Thymus (tissue), 11 donors: ENCODE data around the gene SLCO3A1. TPM values are rescaled to one million over a fixed set of nuclear protein-coding genes. Genes with fewer than 3 reads are reported as not detected.

Experiments used
- DNase-seq, 9 donors: peaks; one replicate each; pipeline ENCODE4 v3.0.0-alpha.2; 2013; ENCODE audit warnings: low spot score in 9 of 9, low read depth in 6 of 9, missing footprints in 1 of 9
- H3K27ac ChIP-seq, 2 donors: one replicate each; pipeline ENCODE4 v1.5.1; 2013; ENCODE audit warnings: control low read depth in 1 of 2, low read depth in 1 of 2, low read length in 1 of 2, mild to moderate bottlenecking in 1 of 2, moderate library complexity in 1 of 2
- H3K27me3 ChIP-seq, 2 donors: one replicate each; pipeline ENCODE4 v1.5.1; 2013; ENCODE audit warnings: low read length in 1 of 2; ENCODE audit not compliant: control insufficient read depth in 2 of 2, insufficient read depth in 1 of 2
- H3K36me3 ChIP-seq, 2 donors: one replicate each; pipeline ENCODE4 v1.5.1; 2013; ENCODE audit warnings: low read length in 1 of 2, mild to moderate bottlenecking in 1 of 2, moderate library complexity in 1 of 2; ENCODE audit not compliant: control insufficient read depth in 2 of 2, insufficient read depth in 2 of 2
- H3K4me1 ChIP-seq, 2 donors: one replicate each; pipeline ENCODE4 v1.5.1; 2013; ENCODE audit warnings: low read length in 2 of 2; ENCODE audit not compliant: control insufficient read depth in 2 of 2, insufficient read depth in 2 of 2
- H3K4me3 ChIP-seq, 2 donors: one replicate each; pipeline ENCODE4 v1.5.1; 2013; ENCODE audit warnings: low read length in 2 of 2, control low read depth in 1 of 2, mild to moderate bottlenecking in 1 of 2
- H3K9me3 ChIP-seq, 2 donors: one replicate each; pipeline ENCODE4 v1.5.1; 2013; ENCODE audit warnings: low read length in 1 of 2, mild to moderate bottlenecking in 1 of 2; ENCODE audit not compliant: control insufficient read depth in 2 of 2, insufficient read depth in 1 of 2
- whole genome bisulfite sequencing: extraction: QIAGEN DNeasy Blood & Tissue Kit; methylation state at CpG from one replicate; pipeline ENCODE4 v1.1.7; 2013; 5-methylcytosine and 5-hydroxymethylcytosine counted together
- polyA plus RNA-seq: library from polyadenylated mRNA; stranded (reverse); fragments of 200-250 nt; gene quantifications from one replicate; pipeline ENCODE4 v1.2.3, GENCODE V29; 2013
- total RNA-seq: library from RNA; stranded (reverse); fragments of 120-200 nt; gene quantifications from one replicate; pipeline ENCODE4 v1.2.4, GENCODE V29; 2013
- donor health status: healthy.

Gene SLCO3A1
- total and polyA plus RNA-seq, 2 donors: 1.6 to 7.9 TPM

DNA sequence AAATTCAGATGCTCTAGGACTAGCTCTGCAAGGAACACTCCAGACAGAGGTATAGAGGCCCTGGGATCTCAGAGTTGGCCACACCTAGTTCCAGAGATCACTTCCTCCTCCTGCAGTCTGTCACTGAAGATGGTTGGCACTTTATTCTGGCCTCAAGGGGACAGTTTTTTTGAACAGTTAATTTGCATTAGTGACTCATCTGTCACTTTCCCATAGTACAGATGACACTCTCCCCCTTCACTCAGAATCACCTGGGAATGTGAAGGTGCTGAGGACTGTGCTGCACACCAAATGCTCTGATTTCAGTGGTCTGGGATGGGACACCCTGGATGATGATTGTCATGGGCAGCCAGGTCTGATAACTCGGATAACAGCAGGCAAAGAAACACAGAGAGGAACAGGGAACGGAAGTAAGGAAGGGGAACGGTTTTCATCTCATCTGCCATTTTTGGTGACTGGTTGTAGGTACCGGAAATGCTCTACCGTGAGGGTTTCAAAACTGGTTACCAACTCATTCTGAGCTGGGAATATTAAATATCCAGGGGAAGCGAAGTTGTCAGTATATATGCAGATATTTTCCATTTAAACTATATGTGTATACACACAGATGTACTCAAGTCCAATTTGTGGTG, 307.6 kb downstream of the SLCO3A1 start:
- Histone ChIP-seq H3K4me3 (no peak overlapping the region), H3K4me1 (peaks cover 2 to 10% of the 10 kb centered on the region in 2 donors), H3K36me3 (no peaks in the 10 kb centered on the region), H3K27ac (no peak overlapping the region), H3K9me3 (no peaks in the 10 kb centered on the region), H3K27me3 (no peaks in the 10 kb centered on the region)
- no peak for DNase-seq
- WGBS: 97% methylated on average over 6 of the region's 6 CpGs

DNA sequence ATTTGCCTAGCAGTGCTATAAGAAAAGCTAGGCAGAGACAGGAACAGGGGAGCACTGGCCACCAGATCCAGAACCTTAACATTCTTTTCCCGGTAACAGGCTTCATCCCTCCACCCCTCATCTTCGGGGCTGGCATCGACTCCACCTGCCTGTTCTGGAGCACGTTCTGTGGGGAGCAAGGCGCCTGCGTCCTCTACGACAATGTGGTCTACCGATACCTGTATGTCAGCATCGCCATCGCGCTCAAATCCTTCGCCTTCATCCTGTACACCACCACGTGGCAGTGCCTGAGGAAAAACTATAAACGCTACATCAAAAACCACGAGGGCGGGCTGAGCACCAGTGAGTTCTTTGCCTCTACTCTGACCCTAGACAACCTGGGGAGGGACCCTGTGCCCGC, 309.1 kb downstream of the SLCO3A1 start:
- peaks cover 2 to 10% of the 10 kb centered on the region in 2 donors for H3K4me1 ChIP-seq
- no peak overlapping the region for H3K4me3 ChIP-seq
- no peaks in the 10 kb centered on the region for H3K27me3 ChIP-seq
- no peak for DNase-seq
- no peaks in the 10 kb centered on the region for H3K9me3 ChIP-seq
- no peaks in the 10 kb centered on the region for H3K36me3 ChIP-seq
- 88% methylated on average over 17 of the region's 17 CpGs for WGBS
- no peak overlapping the region for H3K27ac ChIP-seq

DNA sequence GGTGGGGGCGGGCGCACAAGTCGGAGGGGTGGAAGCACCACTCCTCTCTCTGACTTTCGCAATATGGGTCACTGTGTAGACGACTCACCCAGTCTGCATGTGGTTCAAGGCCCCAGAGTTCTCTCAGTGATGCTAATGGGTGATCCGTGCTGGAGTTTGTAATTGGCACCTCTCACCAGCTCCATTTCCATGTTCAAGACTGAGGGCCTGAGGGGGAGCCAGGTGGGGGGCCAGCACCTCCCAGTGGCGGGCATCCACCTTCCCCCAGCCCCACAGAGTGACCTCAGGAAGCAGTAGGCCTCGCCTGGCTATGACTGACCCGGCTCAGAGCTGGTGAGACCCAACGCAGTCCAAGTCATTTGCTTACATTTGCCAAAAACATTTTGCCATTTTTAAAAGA, 310.1 kb downstream of the SLCO3A1 start:
- Histone ChIP-seq H3K27me3 (no peaks in the 10 kb centered on the region), H3K27ac (no peak overlapping the region), H3K36me3 (no peaks in the 10 kb centered on the region), H3K4me1 (peaks cover 2 to 6% of the 10 kb centered on the region in 2 donors), H3K9me3 (no peaks in the 10 kb centered on the region), H3K4me3 (no peak overlapping the region)
- DNase-seq: no peak
- 93% methylated on average over 10 of the region's 10 CpGs for WGBS

DNA sequence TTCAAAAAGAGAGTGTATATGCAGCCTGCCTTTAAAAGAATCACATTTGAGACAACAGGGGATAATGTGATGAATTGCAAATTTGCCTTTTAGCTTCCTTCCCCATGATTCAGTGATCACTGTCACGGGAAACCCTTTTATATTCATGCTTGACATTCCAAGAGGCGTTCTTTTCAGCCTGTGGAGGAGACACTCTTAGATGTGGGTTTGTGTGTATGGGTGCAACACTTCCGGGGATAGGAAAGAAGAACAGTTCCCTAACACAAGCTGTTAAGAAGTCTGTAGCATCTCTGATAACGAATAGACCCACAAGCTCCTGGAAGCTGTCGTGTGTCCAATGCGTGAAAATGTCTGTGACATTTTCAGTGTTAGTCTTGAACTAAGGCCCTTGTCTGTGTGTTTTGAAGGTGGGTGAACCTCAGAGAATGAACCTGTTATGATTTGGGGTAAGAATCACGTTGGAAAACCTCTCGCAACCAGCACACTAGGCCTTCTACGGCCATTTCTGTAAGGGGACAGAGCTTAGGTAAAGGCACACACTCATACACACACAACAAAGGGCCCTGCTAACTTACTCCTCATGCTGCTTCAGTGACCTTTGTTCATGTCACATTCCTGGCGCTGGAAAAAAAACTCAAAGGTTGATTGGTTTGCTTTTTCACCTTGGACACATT, 311.0 kb downstream of the SLCO3A1 start:
- Histone ChIP-seq H3K27ac (no peak overlapping the region), H3K4me3 (no peak overlapping the region), H3K36me3 (no peaks in the 10 kb centered on the region), H3K9me3 (no peaks in the 10 kb centered on the region), H3K4me1 (peaks cover 2 to 6% of the 10 kb centered on the region in 2 donors), H3K27me3 (no peaks in the 10 kb centered on the region)
- 88% methylated on average over 10 of the region's 10 CpGs for WGBS
- no peak for DNase-seq

DNA sequence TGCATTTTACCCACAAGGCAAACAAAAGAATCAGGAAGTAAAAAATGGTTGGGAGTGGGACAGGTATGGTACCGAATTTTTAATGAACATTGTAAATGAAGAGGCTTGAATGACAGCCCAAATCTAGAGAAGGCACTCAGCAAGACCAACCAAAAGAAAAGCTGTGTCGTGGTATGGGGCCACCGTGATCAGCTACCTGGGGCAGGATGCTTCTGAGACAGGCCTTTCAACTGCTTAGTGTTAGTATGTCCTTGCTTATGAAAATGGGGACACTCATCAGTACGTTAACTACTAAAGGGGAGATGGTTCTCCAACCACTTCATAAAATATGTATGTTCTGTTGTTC, 311.5 kb downstream of the SLCO3A1 start:
- Histone ChIP-seq H3K9me3 (no peaks in the 10 kb centered on the region), H3K4me1 (peaks cover 2 to 6% of the 10 kb centered on the region in 2 donors), H3K27ac (no peak overlapping the region), H3K27me3 (no peaks in the 10 kb centered on the region), H3K36me3 (no peaks in the 10 kb centered on the region), H3K4me3 (no peak overlapping the region)
- DNase-seq: no peak
- 97% methylated on average over 4 of the region's 4 CpGs for WGBS

DNA sequence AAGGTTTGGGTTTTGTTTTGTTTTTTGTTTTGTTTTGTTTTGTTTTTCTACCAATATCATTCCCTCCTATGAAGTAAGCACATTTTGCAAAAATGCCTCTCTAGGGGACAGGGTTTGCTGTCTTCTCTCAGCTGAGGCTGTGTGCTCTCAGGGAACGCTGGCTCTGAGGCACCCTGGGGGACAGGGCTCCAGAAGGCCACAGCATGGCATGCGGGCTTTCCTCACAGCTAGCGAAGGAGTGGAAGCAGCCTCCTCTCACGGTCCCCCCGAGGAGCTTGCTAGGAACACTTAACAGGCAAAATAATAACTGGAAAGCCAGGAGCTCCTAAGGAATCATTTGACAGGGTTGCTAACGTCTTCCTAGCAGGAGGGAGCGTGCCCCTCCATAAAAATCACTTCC, 312.5 kb downstream of the SLCO3A1 start:
- Histone ChIP-seq H3K4me1 (peaks cover 2 to 6% of the 10 kb centered on the region in 2 donors), H3K9me3 (no peaks in the 10 kb centered on the region), H3K27ac (no peak overlapping the region), H3K27me3 (no peaks in the 10 kb centered on the region), H3K4me3 (no peak overlapping the region), H3K36me3 (no peaks in the 10 kb centered on the region)
- 96% methylated on average over 7 of the region's 7 CpGs for WGBS
- DNase-seq: no peak

DNA sequence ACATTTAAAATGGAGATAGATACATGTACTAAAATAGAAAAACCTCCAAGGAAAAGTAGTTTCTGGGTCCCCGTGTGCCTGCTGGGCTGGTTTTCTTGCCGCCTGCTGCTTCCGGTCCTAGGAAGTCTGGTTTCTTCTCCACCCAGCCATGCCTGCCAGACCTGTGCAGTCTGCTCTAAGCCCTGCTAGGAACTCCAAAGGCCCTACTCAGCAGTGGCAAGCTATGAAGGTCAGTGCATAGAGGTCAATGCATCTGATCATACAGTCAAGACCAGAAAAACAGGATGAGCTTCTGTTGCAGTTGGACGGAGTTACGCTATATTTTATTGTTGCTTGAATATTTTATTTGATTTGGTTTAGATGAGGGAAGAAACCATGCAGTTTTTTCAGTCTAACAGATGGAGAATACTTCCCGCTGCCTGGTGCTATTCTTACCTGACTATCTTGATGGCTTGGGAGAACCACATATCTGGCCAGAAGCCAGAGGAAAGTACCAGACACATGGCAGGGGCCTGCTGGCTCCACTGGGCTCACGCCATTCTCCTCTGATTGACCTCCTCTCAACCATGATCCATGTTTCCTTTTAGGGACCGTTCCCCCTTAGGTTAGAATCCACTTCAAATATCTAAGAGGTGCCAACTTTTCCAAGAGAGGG, 313.4 kb downstream of the SLCO3A1 start:
- no peaks in the 10 kb centered on the region for H3K36me3 ChIP-seq
- H3K27me3 ChIP-seq: no peaks in the 10 kb centered on the region
- H3K27ac ChIP-seq: no peak overlapping the region
- 88% methylated on average over 8 of the region's 8 CpGs for WGBS
- no peak overlapping the region for H3K4me3 ChIP-seq
- DNase-seq: no peak
- H3K9me3 ChIP-seq: no peaks in the 10 kb centered on the region
- peaks cover 2 to 6% of the 10 kb centered on the region in 2 donors for H3K4me1 ChIP-seq

DNA sequence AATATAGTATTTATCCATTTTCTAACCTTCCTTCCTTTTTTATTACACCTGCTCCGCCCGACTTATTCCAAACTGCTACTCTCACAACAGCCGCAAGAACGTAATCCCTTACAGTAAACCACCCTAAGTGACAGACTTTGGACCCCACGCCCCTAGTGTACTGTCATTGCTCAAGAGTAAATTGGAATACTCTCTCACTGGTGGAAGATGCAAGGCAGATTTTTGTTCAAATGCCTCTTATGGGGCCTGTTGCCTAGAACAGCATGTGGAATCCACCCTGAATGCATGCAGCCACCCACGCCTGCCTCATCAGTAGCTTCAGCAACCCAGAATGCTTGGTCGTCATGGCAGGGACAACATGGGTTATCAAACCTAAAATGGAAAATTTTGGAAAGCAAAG, 313.9 kb downstream of the SLCO3A1 start:
- no peaks in the 10 kb centered on the region for H3K9me3 ChIP-seq
- H3K4me3 ChIP-seq: no peak overlapping the region
- no peaks in the 10 kb centered on the region for H3K36me3 ChIP-seq
- no peak for DNase-seq
- H3K4me1 ChIP-seq: peaks cover 2 to 6% of the 10 kb centered on the region in 2 donors
- H3K27ac ChIP-seq: no peak overlapping the region
- 98% methylated on average over 7 of the region's 7 CpGs for WGBS
- H3K27me3 ChIP-seq: no peaks in the 10 kb centered on the region

DNA sequence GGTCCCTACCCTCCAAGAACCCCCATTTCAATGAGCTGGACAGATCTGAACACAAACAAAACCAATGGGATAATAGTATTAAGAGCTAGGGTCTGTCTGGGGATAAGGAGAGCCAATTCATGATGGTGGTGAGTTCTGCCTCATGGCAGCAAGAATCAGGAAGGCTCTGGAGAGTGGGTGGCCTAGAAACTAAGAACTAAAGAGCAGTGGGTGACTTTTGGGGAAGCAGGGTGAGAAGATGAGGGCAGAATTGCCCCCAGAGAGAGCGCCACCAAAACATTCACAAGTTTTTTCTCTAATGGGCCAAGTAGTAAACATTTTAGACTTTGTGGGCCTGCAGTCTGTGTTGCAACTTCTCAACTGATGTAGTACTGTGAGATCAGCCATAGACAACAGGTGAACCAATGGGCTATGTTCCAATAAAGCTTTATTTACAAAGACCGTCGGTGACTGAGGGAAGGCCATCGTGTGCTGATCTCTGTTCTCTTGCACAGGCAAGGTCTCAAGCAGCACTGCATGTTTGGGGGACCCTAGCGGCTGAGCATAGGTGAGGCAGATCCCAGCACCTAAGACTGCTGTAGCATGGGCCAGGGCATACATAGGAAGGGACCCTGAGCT, 314.7 kb downstream of the SLCO3A1 start:
- H3K27ac ChIP-seq: no peak overlapping the region
- H3K27me3 ChIP-seq: no peaks in the 10 kb centered on the region
- H3K36me3 ChIP-seq: no peaks in the 10 kb centered on the region
- H3K4me1 ChIP-seq: peaks cover 2% of the 10 kb centered on the region in 2 donors
- no peak for DNase-seq
- no peak overlapping the region for H3K4me3 ChIP-seq
- H3K9me3 ChIP-seq: no peaks in the 10 kb centered on the region
- 98% methylated on average over 5 of the region's 5 CpGs for WGBS
